ENCODE data around the gene TMIGD1. TPM values are rescaled to one million over a fixed set of nuclear protein-coding genes. Genes with fewer than 3 reads are reported as not detected.

The TMIGD1 gene
- polyA plus RNA-seq, 1 of the 3 experiments (the other 2 are of a cell fraction), result not detected

- no peaks in the 10 kb centered on the region for H3K9me2 ChIP-seq
- H4K20me1 ChIP-seq (ENCODE audit: insufficient read depth), result no peaks in the 10 kb centered on the region
- no peak for TF ChIP-seq JUND (IDR thresholded peaks at IDR 0.05)
- no peak for TF ChIP-seq MAX (IDR thresholded peaks at IDR 0.05; ENCODE audit: low read depth)
- TF ChIP-seq RCOR1 (IDR thresholded peaks at IDR 0.05; ENCODE audit: low read length), result no peak
- TF ChIP-seq CTCF (IDR thresholded peaks at IDR 0.05), result no peak
- TF ChIP-seq PBX3 (IDR thresholded peaks at IDR 0.05), result 0 out of 2 replicates have a peak, but pooled peaks have one; percentile 13
- no peaks in the 10 kb centered on the region for H3K79me2 ChIP-seq (ENCODE audit: insufficient read depth)
- H3K9me3 ChIP-seq, result no peaks in the 10 kb centered on the region
- H2AFZ ChIP-seq (ENCODE audit: low read depth), result no peak overlapping the region
- no peak overlapping the region for H3K4me2 ChIP-seq
- H3K4me3 ChIP-seq (ENCODE audit: low read depth in 2 of 2, low read length in 1 of 2), result no peak overlapping the region
- H3K4me1 ChIP-seq (ENCODE audit: control insufficient read depth in 1 of 2, insufficient read depth in 2 of 2, low read depth in 1 of 2, low read length in 1 of 2), result no peaks in the 10 kb centered on the region
- no peaks in the 10 kb centered on the region for H3K27me3 ChIP-seq (ENCODE audit: insufficient read depth)
- ChIA-PET CTCF (interaction anchor here (2.3 kb wide), 1 partner anchor 12 kb away, joined by 11 read pairs; no protein-coding TSS in a partner anchor), POLR2A (no interaction called here)
- DNase-seq, result no peak
- no peaks in the 10 kb centered on the region for H3F3A ChIP-seq (replicated peaks; ENCODE audit: insufficient read depth)
- H3K27ac ChIP-seq (ENCODE audit: low read depth in 2 of 2, low read length in 1 of 2), result no peak overlapping the region
- H3K36me3 ChIP-seq (replicated peaks in 1 of 2; ENCODE audit: control insufficient read depth in 1 of 2, insufficient read depth in 2 of 2, low read length in 1 of 2), result no peaks in the 10 kb centered on the region
- no peak overlapping the region for H3K9ac ChIP-seq
Observed at GRCh38 chr17:30323895-30324319, 9.9 kb downstream of the TMIGD1 start.

- H3K4me1 ChIP-seq (ENCODE audit: control insufficient read depth in 1 of 2, insufficient read depth in 2 of 2, low read depth in 1 of 2, low read length in 1 of 2), result no peaks in the 10 kb centered on the region
- no peaks in the 10 kb centered on the region for H3K9me3 ChIP-seq
- DNase-seq, result no peak
- H3F3A ChIP-seq (replicated peaks; ENCODE audit: insufficient read depth), result no peaks in the 10 kb centered on the region
- no peaks in the 10 kb centered on the region for H4K20me1 ChIP-seq (ENCODE audit: insufficient read depth)
- ChIA-PET CTCF (interaction anchor here (0.6 to 2.3 kb wide), 3 partner anchors 11 to 106 kb away, joined by 3 to 11 read pairs (median 3); no protein-coding TSS in a partner anchor), POLR2A (interaction anchor here (0.5 kb wide), 1 partner anchor 15 kb away, joined by 3 read pairs; no protein-coding TSS in a partner anchor)
- 73% methylated on average over 5 of the region's 5 CpGs for WGBS (ENCODE audit: low lambda C conversion rate)
- no peaks in the 10 kb centered on the region for H3K36me3 ChIP-seq (replicated peaks in 1 of 2; ENCODE audit: control insufficient read depth in 1 of 2, insufficient read depth in 2 of 2, low read length in 1 of 2)
- H3K9me2 ChIP-seq, result no peaks in the 10 kb centered on the region
- no peaks in the 10 kb centered on the region for H3K79me2 ChIP-seq (ENCODE audit: insufficient read depth)
- TF ChIP-seq ZBTB33 (IDR thresholded peaks at IDR 0.05; ENCODE audit: borderline replicate concordance, low read depth) (no peak), POLR2AphosphoS5 (IDR thresholded peaks at IDR 0.05; ENCODE audit: low read depth, low read length) (no peak), RXRA (IDR thresholded peaks at IDR 0.05; ENCODE audit: borderline replicate concordance, low read depth) (no peak), TAF1 (IDR thresholded peaks at IDR 0.05; ENCODE audit: borderline replicate concordance, low read depth, low read length) (no peak), GABPA (IDR thresholded peaks at IDR 0.05; ENCODE audit: low read depth) (no peak)
- H3K4me2 ChIP-seq, result no peak overlapping the region
- H2AFZ ChIP-seq (ENCODE audit: low read depth), result no peak overlapping the region
- no peaks in the 10 kb centered on the region for H3K27me3 ChIP-seq (ENCODE audit: insufficient read depth)
- H3K9ac ChIP-seq, result no peak overlapping the region
- H3K4me3 ChIP-seq (ENCODE audit: low read depth in 2 of 2, low read length in 1 of 2), result no peak overlapping the region
- no peak overlapping the region for H3K27ac ChIP-seq (ENCODE audit: low read depth in 2 of 2, low read length in 1 of 2)
Observed at GRCh38 chr17:30323262-30323894, 10.5 kb downstream of the TMIGD1 start.
